GM19463 (cell line): ENCODE measurements around the gene DUS2.
"Not testable (repeated sequence)": the region's sequence is repeated elsewhere in the genome, so short reads cannot be mapped to it uniquely, and the experiment has no call there.

ENCODE experiments used
- ATAC-seq: cut with Tn5 transposase; IDR thresholded peaks from one replicate; pipeline ENCODE4 v1.9.1; 2021; ENCODE audit warnings: mild to moderate bottlenecking, moderate library complexity; ENCODE audit not compliant: unreplicated experiment

Gene DUS2

GRCh38 chr16:67998231-67998778 is 24.8 kb upstream of the DUS2 start:
- ATAC-seq: not testable (repeated sequence)

DNA sequence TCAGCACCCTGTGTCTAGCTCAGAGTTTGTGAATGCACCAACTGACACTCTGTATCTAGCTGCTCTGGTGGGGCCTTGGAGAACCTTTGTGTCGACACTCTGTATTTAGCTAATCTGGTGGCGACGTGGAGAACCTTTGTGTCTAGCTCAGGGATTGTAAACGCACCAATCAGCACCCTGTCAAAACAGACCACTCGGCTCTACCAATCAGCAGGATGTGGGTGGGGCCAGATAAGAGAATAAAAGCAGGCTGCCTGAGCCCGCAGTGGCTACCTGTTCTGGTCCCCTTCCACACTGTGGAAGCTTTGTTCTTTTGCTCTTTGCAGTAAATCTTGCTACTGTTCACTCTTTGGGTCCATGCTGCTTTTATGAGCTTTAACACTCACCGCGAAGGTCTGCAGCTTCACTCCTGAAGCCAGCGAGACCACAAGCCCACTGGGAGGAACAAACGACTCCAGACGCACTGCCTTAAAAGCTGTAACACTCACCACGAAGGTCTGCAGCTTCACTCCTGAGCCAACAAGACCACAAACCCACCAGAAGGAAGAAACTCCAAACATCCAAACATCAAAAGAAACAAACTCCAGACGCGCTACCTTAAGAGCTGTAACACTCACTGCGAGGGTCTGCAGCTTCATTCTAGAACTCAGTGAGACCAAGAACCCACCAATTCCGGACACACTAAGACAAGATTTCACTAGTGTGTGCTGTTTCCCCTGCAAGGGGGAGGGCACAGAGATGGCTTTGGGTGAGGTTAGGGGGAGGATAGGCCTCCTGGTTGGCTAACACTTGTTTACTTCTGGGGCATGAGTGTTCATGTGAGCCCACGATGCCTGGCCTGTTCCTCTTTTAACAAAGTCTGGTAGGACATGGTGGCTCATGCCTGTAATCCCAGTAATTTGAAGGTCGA is 24.1 kb upstream of the DUS2 start, which contains the start of gene DPEP2:
DPEP2 (minus strand) TSS at position 706 of the 910 bp plus-strand sequence. CDS start 6,272 bp downstream, outside the sequence.
- ATAC-seq: not testable (repeated sequence)

GRCh38 chr16:67999985-68000384 is 23.1 kb upstream of the DUS2 start:
- no peak for ATAC-seq

DNA sequence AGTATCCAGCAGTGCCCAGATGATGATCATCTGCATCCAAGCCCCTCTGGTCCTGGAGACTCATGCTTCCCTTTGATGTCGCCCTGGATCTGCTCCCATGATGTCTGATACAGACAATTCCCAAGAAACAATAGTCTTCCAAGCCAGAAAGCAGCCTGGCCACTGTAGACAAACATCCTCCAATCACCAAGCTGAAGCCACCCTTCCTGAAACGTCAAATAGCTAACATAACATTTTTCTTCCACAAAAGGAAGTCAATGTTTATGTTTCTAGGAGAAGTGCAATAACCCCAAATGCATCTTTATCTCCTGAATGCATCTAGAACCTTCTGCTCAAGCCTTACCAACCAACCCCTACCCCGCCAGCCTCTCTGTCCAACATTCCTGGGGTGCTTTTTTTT is 22.6 kb upstream of the DUS2 start:
- ATAC-seq: no peak

DNA sequence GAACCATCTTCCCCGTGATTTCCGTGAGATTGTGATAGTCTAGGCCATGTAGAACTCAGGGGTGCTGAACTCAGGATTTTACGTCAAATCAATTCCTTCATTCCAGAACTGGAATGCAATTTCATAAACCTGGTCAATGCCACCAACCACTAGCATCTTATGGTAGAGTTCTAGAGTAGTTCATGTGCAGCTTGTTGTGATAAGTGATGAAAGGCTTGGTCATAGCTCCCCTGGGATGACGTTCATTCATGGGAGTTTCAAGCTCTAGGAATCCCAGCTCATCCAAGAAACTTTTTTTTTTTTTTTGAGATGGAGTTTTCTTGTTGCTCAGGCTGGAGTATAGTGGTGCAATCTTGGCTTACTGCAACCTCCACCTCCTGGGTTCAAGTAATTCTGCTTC is 20.1 kb upstream of the DUS2 start:
- no peak for ATAC-seq

GRCh38 chr16:68005211-68005610 is 17.9 kb upstream of the DUS2 start:
- ATAC-seq: no peak

DNA sequence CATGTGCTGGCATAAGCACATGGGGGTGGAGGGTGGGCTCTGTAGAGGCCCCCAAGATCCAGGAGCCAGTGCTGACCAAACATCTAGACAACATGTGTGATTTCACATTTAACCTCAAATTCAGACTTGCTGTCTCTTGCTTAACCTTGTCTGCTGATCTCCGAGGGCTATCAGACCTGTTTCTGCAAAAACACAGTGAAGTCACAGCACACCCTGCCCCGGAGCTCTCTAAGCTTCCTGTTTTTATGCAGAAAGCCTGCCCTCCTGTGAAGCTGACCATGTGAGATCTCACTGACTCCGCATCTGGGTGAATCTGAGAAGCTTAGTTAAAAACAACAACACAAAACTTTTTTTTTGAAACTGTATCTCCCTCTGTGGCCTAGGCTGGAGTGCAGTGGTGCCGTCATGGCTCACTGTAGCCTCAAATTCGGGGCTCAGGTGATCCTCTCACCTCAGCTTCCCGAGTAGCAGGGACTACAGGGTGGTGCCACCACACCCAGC is 17.2 kb upstream of the DUS2 start:
- ATAC-seq: no peak

GRCh38 chr16:68009157-68009735 is 13.8 kb upstream of the DUS2 start:
- ATAC-seq: no peak

DNA sequence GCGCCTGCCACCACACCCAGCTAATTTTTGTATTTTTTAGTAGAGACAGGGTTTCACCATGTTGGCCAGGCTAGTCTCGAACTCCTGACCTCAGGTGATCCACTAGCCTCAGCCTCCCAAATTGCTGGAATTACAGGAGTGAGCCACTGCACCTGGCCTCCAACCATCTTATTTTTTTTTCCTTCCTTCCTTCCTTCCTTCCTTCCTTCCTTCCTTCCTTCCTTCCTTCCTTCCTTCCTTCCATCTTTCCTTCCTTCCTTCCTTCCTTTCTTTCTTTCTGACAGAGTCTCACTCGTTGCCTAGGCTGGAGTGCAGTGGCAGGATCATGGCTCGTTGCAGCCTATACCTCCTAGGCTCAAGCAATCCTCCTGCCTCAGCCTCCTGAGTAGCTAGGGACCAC is 13.2 kb upstream of the DUS2 start:
- ATAC-seq: not testable (repeated sequence)

DNA sequence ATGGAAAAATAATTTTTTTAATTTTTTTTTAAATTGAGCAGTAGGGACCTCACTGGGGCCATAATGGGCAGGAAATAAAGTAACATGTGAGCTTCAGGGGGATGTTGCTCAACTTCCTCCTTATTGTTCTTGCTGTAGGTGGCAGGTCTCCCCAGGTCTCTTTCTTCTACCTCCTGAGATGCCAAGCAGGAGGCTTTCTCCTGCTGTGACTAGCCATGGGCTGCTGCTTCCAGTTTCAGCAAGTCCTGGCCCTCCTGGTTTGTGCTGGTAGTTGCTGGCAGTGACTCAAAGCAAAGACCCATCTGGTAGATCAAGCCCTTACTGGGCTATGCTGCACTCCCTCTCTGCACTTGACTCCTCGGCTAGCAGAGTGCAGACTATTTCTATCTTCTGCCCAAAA is 9.6 kb upstream of the DUS2 start:
- no peak for ATAC-seq

GRCh38 chr16:68015681-68016080 is 7.4 kb upstream of the DUS2 start, which contains the start of gene DPEP2NB:
Gene DPEP2NB, minus strand, starts transcription at chr16:68015911. Its CDS starts 141 bp downstream, at chr16:68015770.
- ATAC-seq: no peak

DNA sequence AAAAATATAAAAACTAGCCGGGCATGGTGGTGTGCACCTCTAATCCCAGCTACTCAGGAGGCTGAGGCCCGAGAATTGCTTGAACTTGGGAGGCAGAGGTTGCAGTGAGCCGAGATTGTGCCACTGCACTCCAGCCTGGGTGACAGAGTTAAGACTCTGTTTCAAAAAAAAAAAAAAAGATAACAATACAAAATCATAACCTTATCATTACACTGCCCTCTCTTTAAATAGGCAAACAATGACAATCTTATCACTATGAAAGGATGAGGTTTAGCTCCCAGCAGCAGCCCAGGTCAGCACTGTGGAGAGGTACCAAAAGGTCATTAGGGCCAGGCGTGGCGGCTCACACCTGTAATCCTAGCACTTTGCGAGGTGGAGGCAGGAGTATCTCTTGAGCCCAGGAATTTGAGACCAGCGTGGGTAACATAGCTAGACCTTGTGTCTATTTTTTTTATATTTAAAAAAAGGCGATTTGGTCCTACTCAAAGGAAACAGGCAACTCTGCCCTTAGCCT is 3.9 kb upstream of the DUS2 start:
- no peak for ATAC-seq

- no peak for ATAC-seq
These were observed 1.6 kb upstream of the DUS2 start for GRCh38 chr16:68021490-68021889.

DNA sequence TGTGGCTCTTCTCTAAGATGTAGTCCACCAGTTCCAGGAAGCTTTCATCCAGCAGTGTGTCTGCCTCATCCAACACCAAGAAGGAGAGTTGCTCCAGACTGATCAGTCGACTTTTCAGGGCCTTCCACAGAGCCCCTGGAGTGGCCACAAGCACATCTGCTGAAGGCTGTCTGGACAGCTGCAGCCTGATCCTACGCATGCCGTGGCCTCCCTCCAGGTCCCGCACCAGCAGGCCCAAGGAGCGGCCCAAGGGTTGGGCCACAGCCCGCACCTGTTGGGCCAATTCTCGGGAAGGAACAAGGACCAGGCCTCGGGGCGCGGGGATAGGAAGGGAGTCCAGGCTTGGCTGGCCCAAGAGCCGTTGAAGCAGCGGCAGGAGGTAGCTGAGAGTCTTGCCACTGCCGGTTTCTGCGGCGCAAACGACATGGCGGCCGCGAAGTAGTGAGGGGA is 781 bp upstream of the DUS2 start:
- no peak for ATAC-seq

DNA sequence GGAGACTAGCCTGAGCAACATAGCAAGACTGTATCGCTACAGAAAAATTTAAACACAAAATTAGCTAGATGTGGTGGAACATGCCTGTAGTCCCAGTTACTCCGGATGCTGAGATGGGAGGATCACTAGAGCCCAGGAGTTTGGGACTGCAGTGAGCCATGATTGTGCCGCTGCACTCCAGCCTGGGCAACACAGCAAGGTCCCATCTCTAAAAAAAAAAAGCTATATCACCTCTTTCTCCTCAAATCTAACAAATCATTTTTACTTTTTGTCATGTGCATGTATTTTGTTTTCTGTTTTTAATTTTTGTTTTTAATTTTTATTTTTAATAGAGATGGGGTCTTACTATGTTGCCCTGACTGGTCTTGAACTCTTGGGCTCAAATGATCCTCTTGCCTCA is 5.9 kb downstream of the DUS2 start:
- ATAC-seq: no peak

DNA sequence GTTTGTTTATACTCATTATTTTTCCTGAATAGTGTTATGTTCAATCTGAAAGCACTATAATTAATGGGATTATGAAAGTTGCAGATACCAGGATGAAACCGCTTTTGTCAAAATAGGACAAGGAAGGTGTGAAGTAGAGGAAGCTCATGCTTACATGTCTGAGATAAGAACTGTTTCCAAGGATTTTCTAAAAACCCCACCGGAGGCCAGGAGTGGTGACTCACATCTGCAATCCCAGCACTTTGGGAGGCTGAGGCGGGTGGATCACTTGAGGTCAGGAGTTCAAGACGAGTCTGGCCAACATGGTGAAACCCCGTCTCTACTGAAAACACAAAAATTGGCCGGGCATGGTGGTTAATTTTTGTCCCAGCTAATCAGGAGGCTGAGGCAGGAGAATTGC is 7.0 kb downstream of the DUS2 start:
- ATAC-seq: not testable (repeated sequence)

GRCh38 chr16:68031951-68032350 is 8.9 kb downstream of the DUS2 start:
- no peak for ATAC-seq

- no peak for ATAC-seq
These were observed 10.0 kb downstream of the DUS2 start for GRCh38 chr16:68033101-68033500.

DNA sequence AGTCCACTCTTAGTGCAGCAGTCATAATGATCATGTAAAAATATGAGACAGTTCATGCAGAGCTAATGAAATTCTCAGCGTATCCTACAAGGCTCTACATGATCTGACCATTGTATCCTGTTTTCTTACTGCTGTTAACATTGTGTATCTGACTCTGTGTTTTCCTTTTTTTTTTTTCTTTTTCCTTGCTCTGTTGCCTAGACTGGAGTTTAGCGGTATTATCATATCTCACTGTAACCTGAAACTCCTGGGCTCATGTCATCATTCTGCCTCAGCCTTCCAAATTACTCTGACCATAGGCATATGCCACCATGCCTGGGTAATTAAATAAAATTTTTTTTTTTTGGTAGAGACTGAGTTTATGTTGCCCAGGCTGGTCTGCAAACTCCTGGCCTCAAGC is 12.1 kb downstream of the DUS2 start:
- no peak for ATAC-seq

GRCh38 chr16:68037841-68038597 is 14.9 kb downstream of the DUS2 start:
- ATAC-seq: no peak
